GM19463 (cell line): ENCODE measurements around the gene HES1.

Experiments used
- ATAC-seq: cut with Tn5 transposase; IDR thresholded peaks from one replicate; pipeline ENCODE4 v1.9.1; 2021; ENCODE audit warnings: mild to moderate bottlenecking, moderate library complexity; ENCODE audit not compliant: unreplicated experiment

HES1 gene

DNA sequence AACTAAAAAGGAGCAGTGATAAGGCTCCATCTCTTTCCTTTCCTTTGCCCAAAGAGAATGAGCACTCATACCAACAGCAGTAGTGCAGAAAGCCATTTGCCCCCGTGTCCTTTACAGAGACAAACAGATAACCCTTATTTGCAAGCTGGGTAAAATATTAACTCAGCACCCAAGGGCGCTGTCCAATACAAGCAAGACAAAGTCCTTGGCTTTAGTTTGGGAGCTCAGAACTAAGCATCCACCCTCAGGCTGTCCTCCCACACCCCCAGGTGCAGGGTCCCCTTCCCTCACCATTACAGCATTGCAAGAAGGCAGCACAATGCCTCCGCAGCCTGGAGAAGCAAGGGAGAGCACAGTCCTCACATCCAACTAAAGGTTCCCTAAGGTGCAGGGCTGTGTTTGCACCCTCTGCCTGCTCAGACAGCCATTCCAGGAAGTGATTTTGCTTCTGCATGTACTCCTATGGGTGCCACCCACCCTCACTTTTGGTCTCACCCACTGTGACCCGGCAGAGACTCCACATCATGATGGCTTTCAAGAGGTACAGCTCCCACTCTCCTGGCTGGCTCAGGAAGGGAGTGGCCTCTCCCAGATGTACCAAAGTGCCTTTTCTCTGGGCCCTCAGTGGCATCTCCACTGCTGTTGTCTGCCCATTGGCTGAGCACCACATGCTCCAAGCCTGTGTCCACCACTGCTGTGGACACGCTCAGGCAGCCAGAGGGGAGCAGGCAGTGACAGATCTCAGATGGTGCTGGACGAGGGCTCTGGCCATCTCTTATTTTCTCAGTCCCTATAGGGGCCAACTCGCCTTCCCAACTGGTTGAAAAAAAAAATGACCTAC lies 34.1 kb upstream of the HES1 start:
- peak; percentile 31 for ATAC-seq

DNA sequence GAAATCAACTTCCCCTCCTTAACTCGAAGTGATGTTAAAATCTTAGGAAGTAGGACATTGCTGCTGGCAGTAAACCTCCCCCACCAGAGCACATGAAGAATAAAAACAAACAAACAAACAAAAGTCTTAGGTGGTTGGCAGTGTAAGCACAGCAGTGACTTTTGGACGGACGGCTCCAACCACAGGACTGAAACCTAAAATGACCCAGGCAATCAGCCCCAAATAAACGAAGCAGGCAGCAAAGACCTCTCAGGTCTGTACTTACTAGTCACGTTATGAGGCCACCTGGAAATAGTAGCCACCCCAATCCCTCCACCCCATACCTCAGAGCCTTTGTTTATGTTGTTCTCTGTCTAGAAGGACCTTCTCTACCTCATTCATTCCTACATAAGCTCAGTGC lies 33.5 kb upstream of the HES1 start:
- ATAC-seq: no peak

DNA sequence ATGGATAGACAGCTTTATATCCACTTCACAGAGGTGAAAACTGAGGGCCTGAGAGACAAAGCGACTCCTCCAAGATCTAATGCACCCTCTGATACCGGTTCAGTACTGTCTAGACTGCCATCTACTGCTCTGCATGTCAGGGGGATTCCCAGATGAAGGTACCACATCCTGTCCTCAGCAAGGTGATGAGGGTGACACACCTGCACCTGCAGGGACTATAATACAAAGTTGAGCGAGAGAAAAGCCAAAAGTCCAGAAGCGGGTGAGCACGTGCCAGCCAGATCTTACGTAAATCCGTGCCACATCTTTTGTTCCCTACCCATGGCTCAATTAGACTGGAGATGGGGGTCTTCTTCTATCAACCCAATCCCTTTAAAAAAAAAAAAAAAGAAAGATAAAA lies 32.4 kb upstream of the HES1 start:
- ATAC-seq: peak; percentile 21

DNA sequence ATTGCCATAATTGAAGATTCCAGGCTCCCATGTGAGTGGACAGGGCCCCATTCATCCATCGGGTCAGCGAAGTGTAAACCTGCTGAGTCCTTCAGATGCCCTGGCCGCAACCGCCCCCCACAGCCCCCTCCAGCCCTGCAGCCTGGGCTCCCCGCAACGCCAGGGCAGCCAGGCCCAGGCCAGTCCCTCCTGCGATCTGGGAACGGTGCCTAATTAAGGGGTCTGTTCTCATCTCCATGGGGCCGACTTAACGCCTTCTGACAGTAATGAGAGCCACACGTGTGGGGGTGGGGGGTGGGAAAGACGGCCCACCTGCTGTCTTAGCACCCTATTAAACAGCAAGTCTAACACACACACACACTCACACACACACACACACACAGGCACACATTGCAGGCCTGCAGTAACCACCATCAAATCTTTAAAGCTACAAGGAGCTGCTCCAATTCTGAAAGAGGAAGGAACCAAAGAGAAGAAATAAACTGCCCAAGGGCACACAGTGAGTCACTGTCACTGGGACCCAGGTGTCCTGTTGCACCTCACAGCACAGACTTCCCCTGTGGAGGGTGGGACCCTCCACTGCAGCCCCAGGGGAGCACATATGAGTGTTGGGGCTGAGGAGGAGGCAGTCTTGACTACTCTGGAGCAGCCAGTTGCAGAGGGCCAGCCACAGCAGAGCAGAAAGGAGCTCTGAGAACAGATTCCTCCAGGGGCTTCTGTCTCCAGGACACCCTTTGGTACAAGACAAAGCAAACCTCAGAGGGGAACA lies 31.8 kb upstream of the HES1 start:
- no peak for ATAC-seq

- no peak for ATAC-seq
Observed at GRCh38 chr3:194105292-194105691, 30.7 kb upstream of the HES1 start.

GRCh38 chr3:194107107-194107506 lies 28.8 kb upstream of the HES1 start:
- no peak for ATAC-seq

DNA sequence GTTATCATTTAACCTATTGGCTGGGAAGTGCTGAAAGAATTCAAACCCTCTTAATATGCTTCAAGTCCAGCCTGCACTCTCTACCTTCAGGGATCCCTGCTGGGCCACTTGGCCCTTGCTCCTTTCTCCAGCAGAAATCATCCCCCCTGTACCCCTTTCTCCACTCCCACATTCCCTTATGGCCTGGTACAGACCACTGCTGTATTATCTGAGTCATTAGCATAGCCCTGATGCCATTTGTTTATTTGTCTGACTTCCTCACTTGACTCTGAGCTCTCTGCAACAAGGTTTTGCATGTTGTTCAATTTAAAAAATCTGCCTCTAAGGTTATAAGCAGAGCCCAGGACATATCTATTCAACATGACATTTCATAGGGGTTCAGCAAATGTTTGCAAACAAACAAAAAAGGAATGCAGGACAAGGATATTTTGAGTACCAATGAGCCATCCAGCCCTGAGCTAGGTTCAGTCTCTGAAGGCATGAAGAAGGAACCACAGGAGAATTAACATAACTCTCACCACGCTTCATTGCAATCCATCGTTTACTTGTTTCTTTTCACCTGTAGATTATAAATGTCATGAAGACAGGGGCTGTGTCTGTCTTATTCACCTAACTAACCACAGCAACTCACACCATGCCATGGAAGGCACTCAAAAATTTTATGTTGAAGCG lies 26.6 kb upstream of the HES1 start:
- no peak for ATAC-seq

DNA sequence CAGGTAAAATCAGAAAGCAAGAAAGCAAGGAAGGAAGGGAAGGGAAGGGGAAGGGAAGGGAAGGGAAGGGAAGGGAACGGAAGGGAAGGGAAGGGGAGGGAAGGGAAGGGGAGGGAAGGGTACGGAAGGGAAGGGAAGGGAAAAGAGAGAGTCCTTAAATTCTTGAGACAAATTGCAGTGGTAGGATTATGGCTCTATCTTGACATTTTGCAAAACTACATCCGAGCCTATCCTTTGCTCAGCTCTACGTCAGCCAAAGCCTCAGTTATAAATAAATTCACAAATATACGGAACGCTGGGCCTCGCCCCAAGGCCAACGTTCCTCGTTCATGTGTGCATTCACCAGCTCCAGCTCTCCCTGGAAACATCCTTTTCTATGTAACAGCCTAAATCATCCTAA lies 25.5 kb upstream of the HES1 start:
- ATAC-seq: no peak

GRCh38 chr3:194111336-194111735 lies 24.6 kb upstream of the HES1 start:
- no peak for ATAC-seq

GRCh38 chr3:194112120-194113106 lies 23.5 kb upstream of the HES1 start:
- no peak for ATAC-seq

DNA sequence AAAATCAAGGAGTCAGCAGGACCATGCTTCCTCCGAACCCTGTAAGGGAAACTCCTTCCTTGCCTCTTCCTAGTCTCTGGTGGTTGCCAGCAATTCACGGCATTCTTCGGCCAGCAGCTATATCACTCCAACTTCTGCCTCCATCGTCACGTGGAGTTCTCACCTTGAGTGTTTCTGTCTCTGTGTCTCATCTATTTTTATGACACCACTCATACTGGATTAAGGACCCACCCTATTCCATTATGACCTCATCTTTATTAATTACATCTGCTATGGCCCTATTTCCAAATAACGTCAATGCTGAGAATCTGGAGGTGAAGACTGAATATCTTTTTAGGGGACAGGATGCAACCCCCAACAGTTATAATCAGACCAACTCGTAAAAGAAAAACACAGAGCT lies 21.8 kb upstream of the HES1 start:
- ATAC-seq: no peak

GRCh38 chr3:194117104-194117845 lies 18.7 kb upstream of the HES1 start:
- ATAC-seq: no peak

DNA sequence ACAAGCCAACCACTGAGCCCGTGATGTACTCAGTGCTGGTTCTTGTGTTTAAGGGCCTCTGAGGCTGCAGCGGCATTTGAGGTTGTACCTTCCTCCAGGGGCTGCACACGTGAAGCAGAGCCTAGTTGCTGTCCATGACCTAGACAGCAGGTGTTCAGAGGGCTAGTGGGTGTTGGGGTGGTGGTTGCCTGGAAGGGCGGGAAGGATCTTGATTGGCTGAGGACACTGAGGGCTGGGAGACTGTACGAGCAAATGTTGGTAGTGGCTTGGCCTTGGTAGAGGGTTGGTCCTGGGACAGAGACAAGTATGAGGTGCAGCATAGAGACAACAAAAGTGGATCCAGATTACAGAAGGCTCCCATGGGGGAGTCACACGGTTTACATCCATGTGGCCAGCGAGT lies 17.0 kb upstream of the HES1 start:
- no peak for ATAC-seq

GRCh38 chr3:194119831-194120590 lies 15.9 kb upstream of the HES1 start:
- ATAC-seq: no peak

- ATAC-seq: no peak
Observed at GRCh38 chr3:194120789-194121770, 14.9 kb upstream of the HES1 start.

- no peak for ATAC-seq
Observed at GRCh38 chr3:194121891-194122631, 13.9 kb upstream of the HES1 start.

DNA sequence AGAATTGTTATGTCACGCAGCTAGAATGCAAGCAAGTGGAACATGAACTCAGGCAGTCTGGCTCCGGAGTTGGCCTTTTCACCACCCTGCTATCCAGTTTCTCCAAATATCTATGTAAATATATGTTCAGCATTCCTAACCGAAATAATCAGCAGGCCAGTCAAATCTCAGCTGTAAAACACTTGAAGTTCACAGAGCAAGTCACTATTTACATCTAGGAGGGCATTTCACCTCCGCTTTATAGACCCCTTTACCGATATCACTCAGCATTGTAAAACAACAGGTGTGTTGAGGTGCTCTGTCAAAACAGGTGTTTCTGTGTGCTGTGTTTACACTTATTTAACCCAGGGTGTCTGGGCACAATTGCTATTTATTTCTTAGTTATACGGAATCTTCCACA lies 12.2 kb upstream of the HES1 start:
- no peak for ATAC-seq
